Thymus (tissue), 11 donors: Measurements from ENCODE around the gene MFAP4. TPM values are rescaled to one million over a fixed set of nuclear protein-coding genes. Genes with fewer than 3 reads are reported as not detected.
A peak's percentile ranks its signal among the peaks of the same experiment; 100 is the strongest.

Source experiments
- DNase-seq, 9 donors: peaks; one replicate each; pipeline ENCODE4 v3.0.0-alpha.2; 2013; ENCODE audit warnings: low spot score in 9 of 9, low read depth in 6 of 9, missing footprints in 1 of 9
- H3K27ac ChIP-seq, 2 donors: one replicate each; pipeline ENCODE4 v1.5.1; 2013; ENCODE audit warnings: control low read depth in 1 of 2, low read depth in 1 of 2, low read length in 1 of 2, mild to moderate bottlenecking in 1 of 2, moderate library complexity in 1 of 2
- H3K27me3 ChIP-seq, 2 donors: one replicate each; pipeline ENCODE4 v1.5.1; 2013; ENCODE audit warnings: low read length in 1 of 2; ENCODE audit not compliant: control insufficient read depth in 2 of 2, insufficient read depth in 1 of 2
- H3K36me3 ChIP-seq, 2 donors: one replicate each; pipeline ENCODE4 v1.5.1; 2013; ENCODE audit warnings: low read length in 1 of 2, mild to moderate bottlenecking in 1 of 2, moderate library complexity in 1 of 2; ENCODE audit not compliant: control insufficient read depth in 2 of 2, insufficient read depth in 2 of 2
- H3K4me1 ChIP-seq, 2 donors: one replicate each; pipeline ENCODE4 v1.5.1; 2013; ENCODE audit warnings: low read length in 2 of 2; ENCODE audit not compliant: control insufficient read depth in 2 of 2, insufficient read depth in 2 of 2
- H3K4me3 ChIP-seq, 2 donors: one replicate each; pipeline ENCODE4 v1.5.1; 2013; ENCODE audit warnings: low read length in 2 of 2, control low read depth in 1 of 2, mild to moderate bottlenecking in 1 of 2
- H3K9me3 ChIP-seq, 2 donors: one replicate each; pipeline ENCODE4 v1.5.1; 2013; ENCODE audit warnings: low read length in 1 of 2, mild to moderate bottlenecking in 1 of 2; ENCODE audit not compliant: control insufficient read depth in 2 of 2, insufficient read depth in 1 of 2
- WGBS: extraction: QIAGEN DNeasy Blood & Tissue Kit; methylation state at CpG from one replicate; pipeline ENCODE4 v1.1.7; 2013; 5-methylcytosine and 5-hydroxymethylcytosine counted together
- polyA plus RNA-seq: library from polyadenylated mRNA; stranded (reverse); fragments of 200-250 nt; gene quantifications from one replicate; pipeline ENCODE4 v1.2.3, GENCODE V29; 2013
- total RNA-seq: library from RNA; stranded (reverse); fragments of 120-200 nt; gene quantifications from one replicate; pipeline ENCODE4 v1.2.4, GENCODE V29; 2013
- donor health status: healthy.

The MFAP4 gene
- total and polyA plus RNA-seq, 2 donors: 10.2 to 21.4 TPM

DNA sequence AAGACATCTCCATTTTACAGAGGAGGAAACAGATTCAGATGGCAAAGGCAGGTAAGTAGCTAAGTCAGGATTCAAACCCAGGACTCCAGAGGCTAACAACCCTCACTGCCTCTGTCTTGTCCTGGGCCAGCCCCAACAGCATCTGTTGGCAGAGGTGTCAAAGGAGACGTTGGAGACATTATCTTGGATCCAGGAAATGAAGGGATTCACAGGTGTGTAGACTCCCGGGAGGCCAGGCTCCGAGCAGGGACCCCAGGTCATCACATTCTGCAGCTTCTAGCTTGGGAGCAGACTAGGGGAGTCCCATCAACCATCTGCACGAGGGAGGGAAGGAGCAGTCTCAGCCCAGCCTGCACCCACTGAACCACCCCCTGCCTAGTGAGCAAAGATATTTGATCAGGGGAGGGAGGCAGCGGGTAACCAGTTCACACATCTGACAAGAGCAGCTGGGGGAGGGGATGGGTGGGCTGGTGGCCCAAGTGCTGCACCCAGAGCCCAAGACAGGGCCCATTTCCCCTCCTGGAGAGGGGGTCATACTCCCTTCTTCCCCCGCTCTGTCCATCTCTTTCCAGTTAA is 23.4 kb downstream of the MFAP4 start:
- Histone ChIP-seq H3K27me3 (peaks cover 11 to 51% of the 10 kb centered on the region in 2 donors), H3K4me1 (peaks cover 4 to 17% of the 10 kb centered on the region in 2 donors), H3K27ac (no peak overlapping the region), H3K36me3 (no peaks in the 10 kb centered on the region), H3K9me3 (no peaks in the 10 kb centered on the region), H3K4me3 (no peak overlapping the region)
- DNase-seq: no peak
- 78% methylated on average over 6 of the region's 6 CpGs for WGBS

DNA sequence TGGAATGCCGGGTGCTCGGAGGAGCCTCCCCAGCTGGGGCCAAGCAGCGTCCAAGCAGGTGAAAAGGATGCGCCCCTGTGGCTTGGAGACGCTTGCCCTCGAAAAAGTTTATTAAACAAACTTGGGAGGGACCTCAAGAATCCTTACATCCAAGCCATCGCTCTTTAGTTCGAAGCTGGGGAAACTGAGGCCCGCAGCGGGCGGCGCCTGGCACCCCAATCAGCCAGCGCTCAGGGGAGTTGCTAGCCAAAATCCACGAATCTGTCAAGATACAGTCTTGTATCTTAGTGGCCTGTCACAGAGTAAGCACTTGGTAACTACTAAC is 23.9 kb downstream of the MFAP4 start:
- H3K27me3 ChIP-seq: peaks cover 11 to 55% of the 10 kb centered on the region in 2 donors
- H3K36me3 ChIP-seq: no peaks in the 10 kb centered on the region
- no peaks in the 10 kb centered on the region for H3K9me3 ChIP-seq
- peak overlapping the region in 1 of 2 donors; percentile 54 for H3K4me3 ChIP-seq
- DNase-seq: no peak
- 36% methylated on average over 14 of the region's 14 CpGs for WGBS
- no peak overlapping the region for H3K27ac ChIP-seq
- H3K4me1 ChIP-seq: peaks cover 4 to 17% of the 10 kb centered on the region in 2 donors

DNA sequence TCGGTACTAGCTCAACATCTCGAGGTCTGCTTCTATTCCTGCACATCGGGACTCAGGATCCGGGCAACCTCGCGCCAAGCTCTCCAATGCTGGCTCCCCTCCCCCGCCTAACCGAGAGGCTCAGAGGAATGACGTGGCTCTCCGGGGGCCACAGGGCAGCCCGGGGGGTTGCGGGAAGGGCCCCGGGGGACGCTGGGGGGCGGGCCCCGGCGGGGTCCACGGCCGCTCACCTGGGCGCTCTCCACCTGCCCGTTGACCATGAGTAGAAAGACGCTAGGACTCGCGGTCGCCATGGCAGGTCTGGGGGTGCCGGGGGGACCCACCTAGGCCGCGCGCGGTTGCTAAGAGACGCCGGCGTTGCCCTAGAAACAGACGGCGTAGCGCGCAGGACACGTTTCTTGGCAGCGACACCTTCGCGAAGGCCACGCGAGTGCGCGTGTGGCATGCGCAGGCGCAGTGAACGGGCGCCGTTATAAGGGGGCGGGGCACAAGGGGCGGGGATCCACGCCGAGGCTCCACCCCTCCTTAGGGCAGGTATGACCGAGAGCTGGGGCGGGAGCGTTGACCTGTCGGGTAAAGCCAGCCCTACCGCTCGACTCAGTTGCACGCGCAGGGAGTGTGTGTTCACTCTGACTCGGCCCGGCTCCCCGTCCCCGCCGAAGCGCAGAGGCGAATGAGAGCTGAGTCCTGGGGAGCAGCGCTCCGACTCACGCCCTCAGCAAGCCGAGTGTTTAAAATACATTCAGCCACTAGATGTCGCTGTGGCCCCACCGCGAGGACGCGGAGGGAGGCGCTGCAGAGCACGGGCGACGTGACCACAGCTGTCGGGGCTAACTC is 24.5 kb downstream of the MFAP4 start, which contains the start of gene B9D1:
Gene B9D1 (minus strand): TSS at position 447 of the 837 bp plus-strand sequence. CDS start 154 bp downstream, at position 293.
- peaks cover 4 to 17% of the 10 kb centered on the region in 2 donors for H3K4me1 ChIP-seq
- peak within 1 kb of the TSS in 1 of 2 donors; percentile 22 for H3K27ac ChIP-seq
- DNase-seq: peak; percentile 81 to 98 (median 87)
- peaks cover 11 to 59% of the 10 kb centered on the region in 2 donors for H3K27me3 ChIP-seq
- peak within 1 kb of the TSS; percentile 54 to 56 for H3K4me3 ChIP-seq
- 1% methylated on average over 83 of the region's 83 CpGs for WGBS
- no peaks in the 10 kb centered on the region for H3K9me3 ChIP-seq
- no peaks in the 10 kb centered on the region for H3K36me3 ChIP-seq

DNA sequence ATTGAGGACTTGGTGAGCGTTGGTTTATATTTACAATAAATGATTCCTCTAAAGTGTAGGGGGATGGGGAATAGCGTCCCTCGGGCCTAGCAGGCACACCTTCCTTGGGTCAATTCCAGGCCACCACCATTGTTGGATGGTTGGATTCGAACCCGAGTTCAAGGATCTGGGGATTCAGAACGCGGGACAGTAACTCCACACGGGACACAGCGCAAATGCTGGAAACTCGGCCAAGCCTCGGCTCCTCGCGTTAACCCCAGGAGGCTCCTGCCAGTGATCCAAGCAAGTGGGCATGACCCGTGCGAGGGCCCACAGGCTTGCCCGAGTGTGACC is 25.1 kb downstream of the MFAP4 start:
- Histone ChIP-seq H3K9me3 (no peaks in the 10 kb centered on the region), H3K36me3 (no peaks in the 10 kb centered on the region), H3K27ac (no peak overlapping the region), H3K4me3 (peak overlapping the region; percentile 54 to 56), H3K27me3 (peaks cover 11 to 63% of the 10 kb centered on the region in 2 donors), H3K4me1 (peaks cover 4 to 17% of the 10 kb centered on the region in 2 donors)
- 36% methylated on average over 16 of the region's 16 CpGs for WGBS
- no peak for DNase-seq

DNA sequence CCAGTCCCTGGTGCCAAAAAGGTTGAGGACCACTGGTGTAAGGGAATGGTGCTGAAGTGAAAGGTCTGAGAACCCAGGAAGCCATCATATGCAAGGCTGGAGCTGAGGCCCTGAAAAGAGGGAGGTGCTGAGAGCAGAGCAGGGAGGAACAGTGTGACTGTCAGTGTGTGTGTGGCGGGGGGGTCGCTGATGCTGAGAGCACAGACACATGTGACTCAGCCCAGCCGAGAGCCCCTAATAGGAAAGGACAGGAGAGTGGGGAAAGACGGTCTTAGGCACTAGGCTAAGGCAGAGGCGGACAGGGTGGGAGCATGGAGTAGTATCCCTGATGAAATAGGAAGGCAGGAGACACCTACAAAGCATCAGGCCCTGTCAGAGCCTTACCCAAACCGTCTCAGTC is 25.7 kb downstream of the MFAP4 start:
- no peaks in the 10 kb centered on the region for H3K9me3 ChIP-seq
- no peak overlapping the region for H3K27ac ChIP-seq
- peaks cover 4 to 17% of the 10 kb centered on the region in 2 donors for H3K4me1 ChIP-seq
- WGBS: 89% methylated on average over 6 of the region's 6 CpGs
- H3K36me3 ChIP-seq: no peaks in the 10 kb centered on the region
- peaks cover 11 to 63% of the 10 kb centered on the region in 2 donors for H3K27me3 ChIP-seq
- no peak overlapping the region for H3K4me3 ChIP-seq
- no peak for DNase-seq

DNA sequence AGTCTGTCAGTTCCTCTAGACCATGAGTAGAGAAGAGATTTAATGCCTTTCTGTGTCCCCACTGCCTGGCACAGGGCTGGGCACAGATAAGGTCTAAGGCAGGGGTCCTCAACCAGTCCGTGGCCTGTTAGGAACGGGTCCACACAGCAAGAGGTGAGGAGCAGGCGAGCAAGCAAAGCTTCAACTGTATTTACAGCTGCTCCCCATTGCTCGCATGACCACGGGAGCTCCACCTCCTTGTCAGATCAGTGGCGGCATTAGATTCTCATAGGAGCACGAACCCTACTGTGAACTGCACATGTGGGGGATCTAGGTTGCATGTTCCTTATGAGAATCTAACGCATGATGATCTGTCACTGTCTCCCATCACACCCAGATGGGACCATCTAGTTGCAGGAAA is 26.2 kb downstream of the MFAP4 start:
- H3K4me3 ChIP-seq: no peak overlapping the region
- H3K36me3 ChIP-seq: no peaks in the 10 kb centered on the region
- no peak for DNase-seq
- WGBS: 95% methylated on average over 8 of the region's 8 CpGs
- peaks cover 11 to 63% of the 10 kb centered on the region in 2 donors for H3K27me3 ChIP-seq
- H3K9me3 ChIP-seq: no peaks in the 10 kb centered on the region
- H3K4me1 ChIP-seq: peaks cover 4 to 17% of the 10 kb centered on the region in 2 donors
- no peak overlapping the region for H3K27ac ChIP-seq

DNA sequence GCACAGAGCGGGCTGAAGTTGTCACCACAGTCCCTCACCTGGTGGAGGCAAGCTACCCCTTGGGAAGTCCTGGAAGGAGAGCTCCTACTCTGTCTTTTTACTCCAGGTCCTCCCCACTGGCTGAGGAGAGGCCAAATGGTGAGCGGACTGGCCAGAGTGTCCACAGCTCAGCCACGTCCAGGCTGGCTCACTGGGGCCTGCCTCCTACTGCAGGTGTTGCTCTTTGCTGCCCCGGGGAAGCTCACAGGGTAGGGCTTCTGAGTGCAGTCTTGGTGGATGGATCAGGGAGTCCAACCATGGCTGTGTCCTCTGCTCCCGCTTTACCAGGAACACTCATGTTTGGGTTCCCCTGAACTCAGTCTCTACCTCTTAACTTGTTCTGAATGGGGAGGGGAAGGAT is 27.1 kb downstream of the MFAP4 start:
- 94% methylated on average over 5 of the region's 5 CpGs for WGBS
- no peak for DNase-seq
- no peaks in the 10 kb centered on the region for H3K36me3 ChIP-seq
- H3K9me3 ChIP-seq: no peaks in the 10 kb centered on the region
- peaks cover 11 to 61% of the 10 kb centered on the region in 2 donors for H3K27me3 ChIP-seq
- peaks cover 4 to 17% of the 10 kb centered on the region in 2 donors for H3K4me1 ChIP-seq
- no peak overlapping the region for H3K4me3 ChIP-seq
- no peak overlapping the region for H3K27ac ChIP-seq

DNA sequence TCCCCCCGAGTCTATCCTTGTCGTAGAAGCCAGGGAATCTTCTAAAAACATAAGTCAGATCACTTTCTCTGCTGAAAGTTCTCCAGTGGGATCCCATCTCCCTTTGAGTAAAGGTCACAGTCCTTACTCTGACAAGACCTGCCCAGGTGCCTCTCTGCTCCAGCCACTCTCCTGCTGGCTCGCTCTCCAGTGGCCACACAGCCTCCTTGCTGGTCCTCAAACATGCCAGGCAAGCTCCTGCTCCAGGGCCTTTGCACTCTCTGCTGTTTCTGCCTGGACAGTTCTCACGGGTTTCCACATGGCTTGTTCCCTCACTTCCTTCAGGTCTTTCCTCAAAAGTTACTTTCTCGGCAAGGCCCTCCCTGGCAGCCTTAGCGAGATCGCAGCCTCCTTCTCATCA is 27.8 kb downstream of the MFAP4 start:
- 95% methylated on average over 7 of the region's 7 CpGs for WGBS
- Histone ChIP-seq H3K4me3 (no peak overlapping the region), H3K27ac (no peak overlapping the region), H3K36me3 (no peaks in the 10 kb centered on the region), H3K9me3 (no peaks in the 10 kb centered on the region), H3K27me3 (peaks cover 11 to 60% of the 10 kb centered on the region in 2 donors), H3K4me1 (peaks cover 4 to 17% of the 10 kb centered on the region in 2 donors)
- DNase-seq: no peak

DNA sequence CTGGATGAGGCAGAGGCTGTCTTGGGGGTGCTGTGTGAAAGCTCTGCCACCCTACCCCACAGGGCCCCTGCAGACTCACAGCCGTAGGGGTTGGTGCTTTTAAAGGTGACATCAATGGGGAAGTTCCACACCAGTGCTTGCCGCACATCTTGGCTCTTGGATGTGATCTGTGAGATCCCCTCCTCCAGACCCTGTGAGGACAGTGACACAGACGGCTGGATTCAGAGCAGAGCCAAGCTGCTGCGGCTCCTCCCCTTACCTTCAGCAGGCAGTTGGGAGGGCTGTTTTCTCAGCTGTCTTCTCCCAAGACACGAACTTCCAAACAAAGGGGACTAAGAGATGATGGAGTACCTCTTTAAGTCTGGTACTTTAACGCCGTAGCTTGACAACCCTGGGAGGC is 29.2 kb downstream of the MFAP4 start:
- H3K27ac ChIP-seq: no peak overlapping the region
- WGBS: 90% methylated on average over 7 of the region's 7 CpGs
- DNase-seq: no peak
- no peaks in the 10 kb centered on the region for H3K9me3 ChIP-seq
- H3K27me3 ChIP-seq: peaks cover 6 to 51% of the 10 kb centered on the region in 2 donors
- no peak overlapping the region for H3K4me3 ChIP-seq
- H3K4me1 ChIP-seq: peaks cover 4 to 7% of the 10 kb centered on the region in 2 donors
- H3K36me3 ChIP-seq: no peaks in the 10 kb centered on the region
